ENCODE measurements around the gene KRT79.

DNA sequence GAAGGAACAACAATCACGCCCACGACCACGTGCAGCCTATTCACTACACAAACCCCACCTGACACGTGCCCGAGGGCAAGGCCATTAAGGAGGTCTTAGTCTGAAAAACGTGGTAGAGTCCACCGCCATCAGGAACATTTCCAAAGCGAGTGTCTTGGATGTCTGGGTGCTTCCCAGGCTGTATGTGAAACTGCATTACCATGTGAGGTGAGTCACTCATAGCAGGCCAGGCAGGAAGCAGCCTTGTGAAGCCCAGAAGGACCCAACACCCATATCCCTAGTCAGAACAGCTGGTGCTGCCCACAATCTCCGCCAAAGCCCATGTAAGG, 3.3 kb upstream of the KRT79 start:
- TF ChIP-seq POLR2A (IDR thresholded peaks at IDR 0.05), result no peak
- TF ChIP-seq, protein P1, sequence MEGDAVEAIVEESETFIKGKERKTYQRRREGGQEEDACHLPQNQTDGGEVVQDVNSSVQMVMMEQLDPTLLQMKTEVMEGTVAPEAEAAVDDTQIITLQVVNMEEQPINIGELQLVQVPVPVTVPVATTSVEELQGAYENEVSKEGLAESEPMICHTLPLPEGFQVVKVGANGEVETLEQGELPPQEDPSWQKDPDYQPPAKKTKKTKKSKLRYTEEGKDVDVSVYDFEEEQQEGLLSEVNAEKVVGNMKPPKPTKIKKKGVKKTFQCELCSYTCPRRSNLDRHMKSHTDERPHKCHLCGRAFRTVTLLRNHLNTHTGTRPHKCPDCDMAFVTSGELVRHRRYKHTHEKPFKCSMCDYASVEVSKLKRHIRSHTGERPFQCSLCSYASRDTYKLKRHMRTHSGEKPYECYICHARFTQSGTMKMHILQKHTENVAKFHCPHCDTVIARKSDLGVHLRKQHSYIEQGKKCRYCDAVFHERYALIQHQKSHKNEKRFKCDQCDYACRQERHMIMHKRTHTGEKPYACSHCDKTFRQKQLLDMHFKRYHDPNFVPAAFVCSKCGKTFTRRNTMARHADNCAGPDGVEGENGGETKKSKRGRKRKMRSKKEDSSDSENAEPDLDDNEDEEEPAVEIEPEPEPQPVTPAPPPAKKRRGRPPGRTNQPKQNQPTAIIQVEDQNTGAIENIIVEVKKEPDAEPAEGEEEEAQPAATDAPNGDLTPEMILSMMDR (IDR thresholded peaks at IDR 0.05), result no peak
- no peak for TF ChIP-seq POLR2AphosphoS5 (IDR thresholded peaks at IDR 0.05)
